VCaP (cell line): Measurements from ENCODE around the gene DOCK8.
A peak's percentile ranks its signal among the peaks of the same experiment; 100 is the strongest.
"Not testable (repeated sequence)": the region's sequence is repeated elsewhere in the genome, so short reads cannot be mapped to it uniquely, and the experiment has no call there.

Experiments
- H3K27ac ChIP-seq: fragments of 450-650 bp; 2 replicates; pipeline ENCODE4 v1.5.1; 2017
- CTCF ChIP-seq: fragments of 450-650 bp; conservative IDR thresholded peaks from 2 replicates; pipeline ENCODE4 v1.5.1; 2017; ENCODE audit warnings: mild to moderate bottlenecking, moderate library complexity

The DOCK8 gene

GRCh38 chr9:214648-215493 lies at the start of gene DOCK8:
Gene DOCK8, plus strand, starts transcription at chr9:214865. Its CDS starts 112 bp downstream, at chr9:214977.
- peak within 1 kb of the TSS; percentile 34; the same call in 1 of the 2 replicates for H3K27ac ChIP-seq
- peak; percentile 70 for TF ChIP-seq CTCF

- H3K27ac ChIP-seq, result not testable (repeated sequence)
These were observed 44.9 kb upstream of the DOCK8 start for GRCh38 chr9:169757-170156.

DNA sequence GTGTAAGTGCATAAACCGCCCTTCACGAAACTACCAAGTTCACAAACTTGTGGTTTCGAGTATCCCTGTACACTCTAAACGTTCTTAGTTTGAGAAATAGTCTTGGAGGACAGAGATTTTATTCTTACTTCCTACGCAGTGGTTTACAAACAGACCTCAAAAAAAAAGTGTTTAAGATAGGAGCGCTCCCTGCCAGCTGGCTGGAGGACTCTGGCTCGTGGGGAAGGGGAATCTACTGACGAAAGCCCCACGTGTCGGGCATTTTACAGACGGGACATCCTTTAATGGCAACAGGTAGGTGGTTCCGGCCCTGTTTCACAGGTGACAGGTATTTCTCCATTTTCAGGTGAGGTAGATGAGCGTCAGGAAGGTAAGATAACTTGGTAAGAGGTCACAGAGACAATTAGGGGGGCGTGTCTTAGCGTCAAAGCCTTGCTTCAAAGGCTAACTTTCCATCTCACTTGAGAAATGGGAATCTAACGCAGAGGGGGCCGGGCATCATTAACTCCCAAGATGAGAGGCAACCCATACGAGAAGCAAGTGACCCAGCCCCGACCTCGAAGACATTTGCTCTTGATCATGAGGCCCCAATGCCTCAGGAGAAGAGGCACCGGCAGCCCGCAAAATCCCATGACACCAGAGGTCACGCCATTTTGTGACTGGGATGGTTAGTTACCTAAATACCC lies 36.4 kb upstream of the DOCK8 start:
- H3K27ac ChIP-seq, result not testable (repeated sequence)

GRCh38 chr9:178970-179383 lies 35.7 kb upstream of the DOCK8 start, which contains the start of gene ZNG1A:
Gene ZNG1A, minus strand, starts transcription at chr9:179056. Its CDS starts 87 bp downstream, at chr9:178969.
- not testable (repeated sequence) for H3K27ac ChIP-seq

DNA sequence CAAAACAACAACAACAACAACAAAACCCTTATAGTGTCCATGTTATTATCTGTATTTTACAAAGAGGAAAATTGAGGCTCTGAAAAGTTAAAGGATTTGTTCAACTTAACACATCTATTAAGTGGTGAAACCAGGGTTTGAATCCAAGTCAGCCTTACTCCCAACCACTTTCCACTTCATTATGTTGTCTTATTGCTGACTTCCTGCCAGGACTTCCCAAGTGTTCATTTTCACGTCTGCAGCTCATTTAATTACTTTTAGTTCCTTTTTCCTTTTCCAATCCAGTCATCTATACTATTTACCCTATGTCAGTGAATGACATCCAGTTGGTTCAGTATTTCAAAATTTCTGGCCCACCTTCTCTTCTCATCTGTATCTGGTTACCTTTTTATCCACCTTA lies 15.1 kb upstream of the DOCK8 start:
- not testable (repeated sequence) for H3K27ac ChIP-seq

GRCh38 chr9:206481-206880 lies 8.2 kb upstream of the DOCK8 start:
- no peak for TF ChIP-seq CTCF
- no peak overlapping the region for H3K27ac ChIP-seq

GRCh38 chr9:209143-209758 lies 5.4 kb upstream of the DOCK8 start:
- no peak for TF ChIP-seq CTCF
- no peak overlapping the region for H3K27ac ChIP-seq

DNA sequence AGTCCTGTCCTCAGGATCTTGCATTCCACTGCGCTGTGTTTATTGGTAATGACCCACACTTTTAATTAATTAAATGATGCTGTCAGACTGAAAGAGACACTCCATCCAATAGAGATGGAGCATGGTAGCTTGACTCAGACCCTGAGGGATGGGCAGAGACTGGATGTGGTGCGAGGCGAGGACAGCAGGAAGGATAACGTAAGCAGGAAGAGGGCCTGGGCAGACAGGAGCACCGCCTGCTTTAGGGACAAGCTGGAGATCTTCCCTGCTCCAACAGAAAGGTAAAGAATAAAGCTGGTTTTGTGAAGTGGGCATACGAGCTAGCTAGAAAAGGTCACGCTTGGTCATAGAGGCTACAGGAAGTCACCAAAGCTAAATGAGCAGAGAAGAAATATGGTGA lies 3.6 kb upstream of the DOCK8 start:
- TF ChIP-seq CTCF, result no peak
- no peak overlapping the region for H3K27ac ChIP-seq

DNA sequence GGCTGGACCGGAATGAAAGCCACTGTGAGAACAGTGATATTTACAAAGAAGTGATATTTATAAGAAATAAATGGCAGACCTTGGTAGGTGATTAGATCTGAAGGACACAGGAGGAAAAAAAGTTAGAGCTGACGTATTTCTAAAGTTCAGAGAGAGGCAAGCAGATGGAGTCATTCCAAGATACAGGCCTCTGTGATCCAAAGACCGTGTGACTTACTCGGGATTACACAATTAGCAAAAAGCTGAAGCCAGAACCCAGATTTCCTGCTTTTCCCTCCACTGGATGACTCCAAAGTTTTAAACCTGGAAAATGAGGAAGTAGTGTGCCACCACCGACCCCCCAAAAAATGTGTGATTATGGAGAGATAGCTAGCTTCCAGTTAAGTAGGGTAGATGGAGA lies 3.1 kb upstream of the DOCK8 start:
- no peak overlapping the region for H3K27ac ChIP-seq
- no peak for TF ChIP-seq CTCF
